Right ventricle myocardium superior (tissue), 1 donor: ENCODE data around the gene ZNF362. TPM values are rescaled to one million over a fixed set of nuclear protein-coding genes. Genes with fewer than 3 reads are reported as not detected.

ENCODE experiments used
- ATAC-seq: fragments of 200-7000 bp; cut with Tn5 transposase; one replicate; pipeline ENCODE4 v1.9.1; 2020; ENCODE audit warnings: mild to moderate bottlenecking; ENCODE audit not compliant: poor library complexity
- DNase-seq: peaks from one replicate; pipeline ENCODE4 v3.0.0-alpha.2; 2020
- intact Hi-C: fragments of 100-400 bp; cut with DNase I; formaldehyde crosslinking; loops from one replicate; pipeline ENCODE4 v1.11.2; 2022
- total RNA-seq: library from RNA; stranded (reverse); fragmentation: NEBNext Ultra II Directional; extraction: Animal tissue kit (Norgen Biotek cat#: 25700); gene quantifications from one replicate; pipeline ENCODE4 v1.2.1, GENCODE V29; 2021
- donor health status: DM: no; HTN: yes; CAD: no; lungs with severe emphysema.

ZNF362 gene
- total RNA-seq, 1 donor from 2014 or later = 30.1 TPM

DNA sequence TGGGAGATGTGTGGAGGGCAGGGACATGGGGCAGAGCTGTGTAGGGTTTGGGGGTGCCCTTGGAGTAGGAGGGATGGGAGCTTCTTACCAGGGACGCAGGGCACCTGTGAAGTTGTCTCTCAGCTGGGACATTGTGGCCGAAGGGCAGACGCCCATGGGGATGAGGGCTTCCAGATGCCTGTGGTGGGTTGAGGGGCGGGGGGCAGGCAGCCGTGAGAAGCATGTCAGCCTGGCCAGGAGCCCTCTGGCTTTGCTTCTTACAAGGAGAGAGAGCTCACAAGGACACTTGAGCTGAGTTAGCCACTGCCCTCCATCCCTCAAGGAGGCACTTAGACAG lies 56.1 kb downstream of the ZNF362 start:
- ATAC-seq = no peak
- intact Hi-C loops = no loop called here
- DNase-seq = peak; percentile 37

DNA sequence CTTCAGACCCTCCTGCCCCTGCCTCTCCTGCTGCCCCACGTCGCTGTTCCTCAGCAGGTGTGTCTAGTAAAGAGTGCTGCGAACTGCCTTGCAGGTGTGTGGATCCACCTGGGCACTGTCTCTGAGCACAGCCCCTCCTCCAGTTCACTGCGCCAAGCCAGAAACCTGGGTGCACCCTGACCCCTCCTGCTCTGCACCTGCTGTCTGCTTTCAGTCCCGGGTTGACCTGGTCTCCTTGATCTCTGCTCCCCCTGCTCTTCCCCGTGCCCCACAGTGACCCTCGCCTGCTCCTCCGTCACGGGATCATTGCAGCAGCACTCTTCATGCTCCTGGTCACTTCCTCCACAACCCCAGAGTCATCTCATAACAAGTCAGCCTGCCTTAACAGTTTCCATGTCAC lies 58.1 kb downstream of the ZNF362 start:
- intact Hi-C loops = no loop called here
- DNase-seq (no peak), ATAC-seq (no peak)

DNA sequence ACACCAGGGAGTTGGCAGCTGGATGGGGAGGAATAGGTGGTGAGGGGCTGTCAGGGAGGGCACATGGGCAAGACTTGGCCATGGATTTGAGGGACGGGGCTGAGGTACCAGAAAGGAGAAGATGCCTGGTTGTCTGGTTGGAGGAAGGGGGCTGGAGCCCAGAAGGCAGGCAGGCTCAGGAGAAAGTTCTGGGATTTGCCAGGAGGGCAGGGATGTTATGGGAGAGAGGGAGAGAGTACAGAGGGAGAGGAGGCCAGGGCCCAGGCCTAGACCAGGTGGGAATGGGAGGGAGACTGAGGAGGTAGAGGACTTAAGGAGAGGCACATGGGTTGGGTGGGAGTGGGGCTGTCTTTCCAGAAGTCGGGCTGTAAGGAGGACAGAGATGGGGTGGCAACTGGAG lies 60.3 kb downstream of the ZNF362 start:
- no peak for ATAC-seq
- intact Hi-C loops = no loop called here
- peak; percentile 9 for DNase-seq

DNA sequence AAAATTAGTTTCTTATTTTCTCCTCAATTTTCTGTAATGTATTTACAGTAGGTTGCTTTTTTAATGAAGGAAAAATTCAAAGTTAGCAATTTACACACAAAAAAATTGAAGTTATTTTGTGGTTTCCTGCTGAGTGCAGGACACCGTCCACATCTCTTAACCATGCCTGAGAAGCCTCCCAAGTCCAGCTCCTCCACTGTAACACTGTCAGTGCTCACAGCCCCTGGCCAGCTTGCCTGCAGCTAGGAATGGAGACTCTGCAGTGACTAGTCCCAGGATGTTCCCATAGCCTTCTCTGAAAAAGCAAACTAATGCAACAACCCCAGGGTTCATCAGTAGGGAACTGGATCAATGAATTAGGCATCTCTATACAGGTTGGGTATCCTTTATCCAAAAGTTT lies 61.1 kb downstream of the ZNF362 start:
- ATAC-seq = no peak
- intact Hi-C loops = no loop called here

DNA sequence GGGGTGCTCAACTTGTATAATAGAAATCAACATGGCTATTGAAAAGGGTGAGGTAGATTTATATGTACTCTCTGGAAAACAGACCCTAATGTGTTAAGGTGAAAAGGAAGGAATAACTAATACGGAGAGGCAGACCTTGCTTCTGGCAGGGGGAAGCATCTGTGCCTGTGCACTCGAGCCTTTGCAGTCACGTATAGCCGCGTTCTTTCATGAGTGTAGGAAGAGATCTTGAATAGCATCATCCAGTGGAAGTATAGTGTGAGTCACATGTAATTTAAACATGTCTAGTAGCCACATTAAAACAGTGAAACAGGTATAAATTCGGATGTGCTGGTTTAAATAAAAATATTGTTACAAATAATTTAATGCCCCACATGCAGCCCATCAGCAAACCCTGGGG lies 61.7 kb downstream of the ZNF362 start:
- intact Hi-C loops = no loop called here
- DNase-seq (no peak), ATAC-seq (no peak)

More for the DNA sequence above, 61.1 kb downstream of the ZNF362 start:
- DNase-seq = no peak

DNA sequence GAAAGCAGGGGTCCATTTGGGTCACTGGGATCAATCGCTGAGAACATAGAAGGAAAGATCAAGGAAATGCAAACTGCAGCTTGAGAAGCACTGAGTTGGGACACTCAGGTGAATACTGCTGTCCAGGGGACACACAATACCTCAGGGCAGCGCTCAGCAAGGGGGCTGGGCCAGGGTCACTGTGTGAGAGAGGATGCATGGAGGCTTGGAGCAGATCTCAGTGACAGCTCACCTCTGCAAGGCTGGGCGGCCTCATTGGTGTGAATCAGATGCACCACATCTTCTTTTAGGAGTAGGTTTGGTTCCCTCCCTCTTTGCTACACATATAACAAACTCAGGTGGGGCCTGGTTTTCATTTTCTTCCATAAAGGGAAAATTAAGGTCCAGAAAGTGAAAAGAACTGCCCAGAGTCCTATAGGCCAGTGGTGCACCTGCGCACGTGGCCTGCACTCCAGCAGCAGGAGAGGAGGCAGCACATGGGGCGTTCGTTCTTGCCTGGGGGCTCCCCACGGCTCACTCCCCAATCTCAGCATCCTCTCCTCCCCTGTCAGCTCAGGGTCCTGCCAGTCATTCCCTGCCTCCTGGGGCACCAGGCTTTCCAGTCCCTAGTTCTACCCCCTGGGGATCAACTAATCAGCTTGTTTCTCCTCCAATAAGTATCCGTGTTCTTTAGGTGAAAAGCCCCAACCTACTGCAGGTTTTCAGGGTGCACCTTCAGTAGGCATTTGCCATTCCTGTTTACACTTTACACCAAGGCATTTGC lies 63.1 kb downstream of the ZNF362 start:
- DNase-seq (peak; percentile 13), ATAC-seq (no peak)
- intact Hi-C loops = no loop called here

DNA sequence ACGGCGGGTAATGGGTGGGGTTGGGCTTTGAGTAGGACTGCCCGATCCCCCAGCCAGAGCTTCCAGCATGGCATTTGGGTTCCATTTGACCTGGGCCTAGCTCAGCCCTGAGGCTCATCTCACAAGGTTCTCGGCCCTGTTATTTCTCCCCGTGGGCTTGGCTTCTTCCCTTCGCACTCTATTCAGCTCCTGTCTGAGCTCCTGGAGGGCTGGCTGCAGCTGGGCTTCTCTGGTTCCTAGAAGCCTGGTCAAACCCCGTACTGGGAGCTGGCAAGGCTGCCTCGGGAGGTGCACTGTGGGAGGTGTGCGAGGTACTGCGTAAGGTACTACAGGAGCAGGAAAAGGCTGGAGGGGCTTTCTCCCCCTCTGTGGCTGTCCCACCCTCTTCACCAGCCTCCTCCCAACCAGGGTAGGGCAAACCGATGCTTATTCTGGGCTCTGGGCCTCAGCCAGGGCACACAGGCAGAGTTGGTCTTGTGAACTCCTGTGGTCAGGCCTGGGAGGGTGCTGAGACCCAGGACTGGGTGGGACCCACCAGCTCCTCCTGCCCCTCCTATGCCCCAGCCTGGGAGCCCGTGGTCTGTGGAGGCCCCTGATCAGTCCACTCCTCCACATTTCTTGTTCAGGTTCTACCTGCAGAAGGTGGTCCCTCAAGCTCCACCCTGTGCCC lies 63.8 kb downstream of the ZNF362 start:
- intact Hi-C loops = no loop called here
- DNase-seq (peak; percentile 22), ATAC-seq (peak; percentile 11)

DNA sequence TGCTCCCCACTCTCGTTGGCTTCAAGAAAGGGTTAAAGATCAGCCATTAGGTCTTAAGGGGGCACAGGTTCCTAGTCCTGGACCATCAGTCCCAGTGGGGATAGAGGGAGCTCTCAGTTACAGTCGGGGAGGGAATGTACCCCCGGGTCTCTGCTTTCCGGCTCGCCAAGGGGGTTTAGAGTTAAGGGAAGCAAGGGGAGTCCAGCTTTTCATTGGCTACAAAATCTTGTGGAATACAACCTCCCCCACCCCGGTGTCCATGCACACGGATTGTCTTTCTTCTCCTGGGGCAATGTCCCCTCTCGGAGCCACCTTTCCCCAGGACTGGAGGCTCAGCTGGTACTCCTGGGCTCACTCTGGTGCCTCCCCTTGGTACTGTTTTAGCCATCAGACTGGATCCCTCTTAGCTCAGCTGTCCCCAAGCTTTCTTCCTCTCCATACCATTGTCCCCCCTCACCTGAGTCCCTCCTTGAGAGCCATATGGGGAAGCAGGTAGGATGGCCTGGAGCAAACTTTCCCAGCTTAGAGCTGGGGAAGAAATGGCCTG lies 64.4 kb downstream of the ZNF362 start, which contains the start of gene A3GALT2:
TSS of gene A3GALT2 (minus strand) at position 480 of the 547 bp plus-strand sequence. CDS start at position 480, 0 bp downstream.
- peak; percentile 11 for DNase-seq
- no peak for ATAC-seq
- intact Hi-C loops = no loop called here

DNA sequence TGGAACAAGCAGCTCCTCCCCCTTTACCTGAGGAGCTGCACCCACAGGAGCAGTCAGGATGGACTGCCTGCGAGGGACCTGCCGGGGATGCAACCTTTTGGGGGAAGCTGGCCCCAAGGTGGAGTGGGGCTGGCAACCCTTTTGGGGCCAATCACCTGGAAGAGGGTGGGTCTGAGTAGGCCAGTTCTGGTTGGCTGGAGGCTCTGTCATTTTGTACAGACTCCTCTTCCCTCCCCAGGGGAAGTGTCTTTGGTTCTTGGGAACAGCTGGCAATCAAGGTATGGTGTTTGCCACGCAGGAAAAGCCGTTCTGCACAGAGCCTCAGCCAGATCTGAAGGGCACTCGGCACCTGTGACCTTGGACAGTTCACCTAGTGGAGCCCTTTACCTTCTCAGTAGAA lies 64.9 kb downstream of the ZNF362 start:
- intact Hi-C loops = no loop called here
- peak; percentile 18 for DNase-seq
- ATAC-seq = peak; percentile 11

DNA sequence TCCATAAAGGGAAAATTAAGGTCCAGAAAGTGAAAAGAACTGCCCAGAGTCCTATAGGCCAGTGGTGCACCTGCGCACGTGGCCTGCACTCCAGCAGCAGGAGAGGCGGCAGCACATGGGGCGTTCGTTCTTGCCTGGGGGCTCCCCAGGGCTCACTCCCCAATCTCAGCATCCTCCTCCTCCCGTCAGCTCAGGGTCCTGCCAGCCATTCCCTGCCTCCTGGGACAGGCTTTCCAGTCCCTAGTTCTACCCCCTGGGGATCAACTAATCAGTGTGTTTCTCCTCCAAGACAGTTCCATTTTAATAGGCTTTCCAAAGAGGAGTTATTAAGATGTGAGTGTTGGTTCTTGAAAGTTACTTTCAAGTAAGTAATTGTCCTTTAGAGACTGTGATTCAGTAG lies 65.8 kb downstream of the ZNF362 start:
- no peak for DNase-seq
- intact Hi-C loops = no loop called here
- ATAC-seq = no peak

DNA sequence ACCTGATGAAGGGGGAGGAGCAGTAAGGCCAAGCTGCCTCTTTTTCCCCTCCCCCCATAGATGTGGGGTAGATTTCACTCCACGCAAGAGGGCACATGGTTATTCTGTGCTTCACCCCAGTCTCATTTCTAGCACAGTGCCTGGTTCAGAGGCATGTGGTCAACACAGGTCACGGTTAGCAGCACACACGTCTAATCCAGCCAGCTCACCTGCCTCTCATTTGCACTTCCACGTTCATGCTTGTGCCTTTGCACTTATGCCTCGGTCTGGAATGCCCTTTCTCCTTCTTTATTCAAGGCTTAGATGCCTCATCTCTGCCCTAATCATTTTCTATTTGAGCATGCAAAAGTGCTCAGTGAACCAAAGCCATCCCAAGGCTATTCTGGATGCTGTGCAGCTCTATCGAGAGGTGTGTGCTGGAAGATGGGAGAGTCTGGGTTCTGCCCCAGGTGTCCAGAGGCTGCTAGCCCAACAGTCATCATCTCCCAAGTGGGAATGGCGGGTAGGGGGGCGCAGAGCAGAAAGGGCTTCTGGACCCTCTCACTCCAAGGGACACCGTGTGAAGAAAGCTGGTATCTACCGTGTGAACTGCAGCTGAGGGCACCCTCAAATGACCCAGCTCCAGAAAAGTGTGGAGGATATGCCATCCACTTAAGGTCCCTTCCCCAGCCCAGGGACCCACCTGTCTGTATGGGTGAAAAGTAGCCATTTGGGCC lies 66.7 kb downstream of the ZNF362 start:
- DNase-seq (no peak), ATAC-seq (no peak)
- intact Hi-C loops = no loop called here

DNA sequence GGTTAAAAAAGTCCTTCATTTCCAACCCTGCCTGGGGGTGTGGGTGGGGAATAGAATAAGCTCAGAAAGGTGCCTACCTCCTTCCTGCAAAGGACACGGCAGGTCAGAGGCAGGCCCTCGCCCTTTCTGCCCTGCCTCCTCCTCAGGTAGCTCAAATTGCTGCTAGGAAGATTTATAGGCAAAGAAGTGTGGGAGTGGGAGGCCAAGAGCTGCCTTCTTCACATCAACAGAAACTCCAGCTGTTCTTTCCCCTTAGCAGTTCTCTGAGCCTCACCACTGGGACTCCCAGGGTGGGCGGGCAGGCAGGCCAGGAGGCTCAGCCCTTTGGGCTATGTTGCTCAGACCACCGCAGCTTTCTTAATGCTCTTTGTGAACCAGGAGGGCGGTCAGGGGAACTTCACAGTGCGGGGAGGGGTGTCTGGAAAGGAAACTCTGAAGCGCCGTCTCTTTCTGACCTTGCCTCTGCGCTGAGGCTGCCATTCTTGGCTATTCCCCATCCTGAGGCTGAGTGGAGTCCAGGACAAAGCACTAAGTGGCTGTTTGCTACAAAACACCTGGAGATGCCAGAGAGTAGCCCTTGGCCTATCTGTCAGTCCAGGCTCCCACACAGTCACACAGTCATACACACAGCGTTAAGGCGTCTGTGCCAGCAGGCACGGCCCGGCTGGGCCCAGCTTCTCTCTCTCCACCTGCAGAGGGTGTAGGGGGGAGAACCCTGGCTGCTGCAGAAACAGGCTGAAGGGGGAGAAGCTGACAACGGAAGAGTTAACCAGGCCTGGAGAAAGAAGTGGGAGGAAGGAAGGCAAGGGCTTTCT lies 67.6 kb downstream of the ZNF362 start:
- DNase-seq = no peak
- intact Hi-C loops = no loop called here
- ATAC-seq = no peak

DNA sequence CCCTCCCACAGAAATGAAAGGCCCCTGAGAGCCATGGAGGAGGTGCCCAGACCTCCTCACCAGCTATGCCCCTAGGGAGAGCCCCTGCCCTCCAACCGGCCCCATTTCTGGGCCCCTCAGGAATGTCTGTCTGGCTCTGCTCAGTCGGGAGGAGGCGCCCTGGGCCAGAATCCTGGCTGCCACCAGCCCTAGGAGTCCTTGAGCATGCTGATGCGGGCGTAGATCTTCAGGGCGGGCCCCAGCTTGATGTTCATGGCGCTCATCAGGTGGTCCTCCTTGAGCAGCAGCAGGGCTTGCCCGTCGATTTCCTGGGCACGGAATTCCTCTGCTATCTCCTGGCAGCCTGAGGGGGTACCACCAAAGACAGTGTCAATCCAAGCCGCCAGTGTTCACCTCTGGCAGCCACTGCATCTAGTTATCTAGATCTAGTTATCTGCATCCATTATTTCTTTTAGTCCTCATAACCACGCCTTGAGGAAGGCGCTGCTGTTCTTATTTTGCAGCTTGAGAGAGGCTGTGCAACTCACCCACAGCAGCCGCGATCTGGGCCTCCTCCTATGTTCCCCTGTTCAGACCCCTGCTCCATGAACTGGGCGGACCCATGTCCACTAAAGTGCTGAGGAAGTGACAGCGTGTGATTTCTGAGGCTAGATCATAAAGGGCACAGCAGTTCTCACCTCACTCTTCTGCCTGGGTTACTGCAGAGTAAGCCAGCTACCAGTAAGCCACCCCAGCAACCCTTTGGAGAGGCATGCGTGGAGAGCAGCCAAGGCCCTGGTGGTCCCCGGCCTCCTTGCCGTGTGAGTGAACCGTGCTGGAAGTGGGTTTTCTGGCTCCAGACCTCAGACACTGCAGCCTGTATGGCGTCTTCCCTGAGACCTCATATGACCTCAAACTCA lies 68.6 kb downstream of the ZNF362 start:
- ATAC-seq (no peak), DNase-seq (no peak)
- intact Hi-C loops = no loop called here

DNA sequence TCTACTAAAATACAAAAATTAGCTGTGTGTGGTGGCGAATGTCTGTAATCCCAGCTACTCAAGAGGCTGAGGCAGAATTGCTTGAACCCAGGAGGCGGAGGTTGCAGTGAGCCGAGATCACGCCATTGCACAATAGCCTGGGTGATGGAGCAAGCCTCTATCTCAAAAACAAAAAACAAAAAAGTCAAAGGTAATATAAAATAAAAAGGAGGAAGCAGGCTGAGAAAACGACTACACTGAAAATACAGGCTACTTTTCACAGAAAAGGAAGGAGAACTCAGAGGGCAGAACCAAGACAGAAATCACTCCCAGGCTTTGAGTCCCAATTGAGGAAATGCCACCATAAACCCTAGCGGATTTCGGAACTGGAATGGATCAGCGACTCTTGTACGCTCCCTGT lies 70.5 kb downstream of the ZNF362 start:
- intact Hi-C loops = no loop called here
- peak; percentile 55 for DNase-seq

DNA sequence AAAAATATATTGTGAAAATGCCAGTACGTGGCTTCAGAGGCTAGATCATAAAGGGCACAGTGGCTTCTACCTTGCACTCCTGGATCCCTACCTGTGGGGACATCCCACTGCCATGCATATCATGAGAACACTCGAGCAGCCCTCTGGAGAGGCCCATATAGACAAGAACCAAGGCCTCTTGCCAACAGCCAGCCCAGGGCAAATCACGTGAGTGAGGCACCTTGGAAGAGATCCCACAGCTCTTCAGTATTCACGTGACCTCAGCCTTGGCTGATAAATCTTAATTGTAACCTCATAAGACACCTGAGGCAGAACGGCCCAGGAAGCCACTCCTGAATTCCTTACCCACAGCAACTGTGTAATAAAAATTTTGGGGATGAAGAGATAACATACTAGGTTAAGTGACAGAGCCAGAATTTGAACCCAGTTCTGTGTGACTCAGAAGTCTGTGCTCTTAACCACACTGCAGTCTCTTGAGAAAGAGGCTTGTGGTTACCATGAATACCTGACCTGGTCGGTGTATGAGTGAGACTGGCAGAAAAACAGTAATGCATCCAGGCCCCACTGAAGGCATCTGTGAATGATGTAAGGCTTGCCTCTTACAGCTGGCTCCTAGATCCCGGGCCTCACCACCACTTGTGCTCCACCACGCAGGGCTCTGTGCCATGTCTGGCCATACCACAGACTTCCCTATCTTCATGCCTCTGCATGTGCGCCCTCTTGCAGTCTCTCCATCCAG lies 71.5 kb downstream of the ZNF362 start:
- peak; percentile 73 for DNase-seq
- peak; percentile 69 for ATAC-seq
- intact Hi-C loops = no loop called here

More for the DNA sequence above, 70.5 kb downstream of the ZNF362 start:
- ATAC-seq = no peak

DNA sequence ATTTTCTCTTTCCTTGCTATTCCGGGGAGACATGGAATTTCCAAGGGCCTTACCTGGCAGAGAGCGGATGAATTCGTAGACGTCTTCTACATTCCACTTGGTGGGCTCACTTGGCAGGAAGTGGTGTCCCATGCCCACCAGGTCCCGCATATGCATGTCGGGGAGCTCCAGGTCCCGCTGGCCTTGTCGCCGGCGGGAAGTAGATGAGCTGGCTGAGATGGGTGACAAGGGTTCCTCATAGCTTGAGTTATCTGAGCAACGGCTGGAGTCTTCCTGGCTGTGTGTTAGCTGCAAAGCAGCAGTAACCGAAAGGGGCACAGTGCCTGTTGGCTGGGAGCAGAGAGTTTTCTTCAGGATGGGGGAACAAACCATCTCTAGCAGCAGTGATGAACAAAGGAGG lies 72.5 kb downstream of the ZNF362 start:
- no peak for ATAC-seq

More for the DNA sequence above, 72.5 kb downstream of the ZNF362 start:
- DNase-seq = no peak
- intact Hi-C loops = no loop called here
